Stimulated activated naive B cell treated with anti-CD40 and anti-IgM and Interleukin-4, amounts not matched to agents 10 μg/mL and 1 μg/mL and 100 μg/mL, for 72 hours (primary cell): Measurements from ENCODE around the gene PPL.

ENCODE experiments used
- ATAC-seq, 2 donors: fragments of 150-1000 bp; cut with Tn5 transposase; replicated peaks; 2 replicates each; pipeline ENCODE4 v1.10.0; 2021; ENCODE audit warnings: moderate library complexity in 1 of 2
- DNase-seq: peaks from one replicate; pipeline ENCODE4 v3.0.0; 2021
- H3K27ac Mint-ChIP-seq: one replicate; pipeline ENCODE4 v1.8.0; 2022; ENCODE audit warnings: mild to moderate bottlenecking, mixed read lengths
- H3K27me3 Mint-ChIP-seq, 2 donors: one replicate each; pipeline ENCODE4 v1.8.0; 2022; ENCODE audit warnings: mixed read lengths in 2 of 2
- H3K36me3 Mint-ChIP-seq, 2 donors: one replicate each; pipeline ENCODE4 v1.8.0; 2022; ENCODE audit warnings: mixed read lengths in 2 of 2, mild to moderate bottlenecking in 1 of 2
- H3K4me1 Mint-ChIP-seq, 2 donors: one replicate each; pipeline ENCODE4 v1.8.0; 2022; ENCODE audit warnings: mixed read lengths in 2 of 2, mild to moderate bottlenecking in 1 of 2
- H3K4me3 Mint-ChIP-seq, 2 donors: one replicate each; pipeline ENCODE4 v1.8.0; 2022; ENCODE audit warnings: mild to moderate bottlenecking in 2 of 2, mixed read lengths in 2 of 2, moderate library complexity in 1 of 2
- H3K9me3 Mint-ChIP-seq, 2 donors: one replicate each; pipeline ENCODE4 v1.8.0; 2022; ENCODE audit warnings: mixed read lengths in 2 of 2, mild to moderate bottlenecking in 1 of 2

Gene PPL

DNA sequence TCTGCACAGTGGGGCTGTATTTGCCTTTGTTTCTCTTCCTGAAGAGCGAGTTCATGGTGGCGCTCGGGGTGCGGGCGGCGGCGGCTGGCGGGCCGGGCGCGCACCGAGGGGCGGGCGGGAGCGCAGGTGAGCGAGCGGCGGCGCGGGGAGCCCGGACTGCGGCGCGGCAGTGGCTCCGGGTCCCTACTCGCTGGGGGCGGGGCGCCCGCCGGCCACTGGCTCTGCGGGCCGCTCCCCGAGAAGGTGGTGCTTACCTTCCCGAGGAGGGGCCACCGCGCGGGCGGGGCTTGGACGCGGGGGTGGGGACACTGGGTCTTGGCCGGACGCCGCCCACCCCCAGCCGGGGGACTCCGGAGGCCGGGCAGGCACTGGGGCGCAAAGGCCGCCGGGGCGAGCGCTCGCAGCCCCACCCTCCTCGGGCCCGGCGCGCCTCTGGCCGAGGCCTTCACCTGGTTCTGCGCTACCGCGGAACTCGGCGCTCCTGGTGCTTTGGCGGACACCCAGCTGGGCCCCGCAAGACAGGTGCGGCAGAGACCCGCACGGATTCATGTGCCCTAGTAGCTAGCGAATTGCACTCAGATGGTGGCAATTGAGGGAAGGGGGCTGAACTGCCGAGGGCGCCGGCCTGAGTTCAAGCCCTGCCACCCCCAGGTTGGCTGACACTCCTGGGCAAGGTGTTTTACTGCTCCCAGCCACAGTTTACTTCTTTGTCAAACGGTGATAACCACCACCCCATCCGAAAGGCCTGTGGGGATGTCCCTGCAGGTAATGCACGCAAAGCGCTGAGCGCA is at the start of gene PPL:
PPL (minus strand) TSS at position 158 of the 791 bp plus-strand sequence; CDS start at position 55, 103 bp downstream.
- Mint-ChIP-seq H3K4me1 (peaks cover 6 to 13% of the 10 kb centered on the region in 2 donors), H3K36me3 (no peaks in the 10 kb centered on the region), H3K27me3 (peaks cover 53 to 57% of the 10 kb centered on the region in 2 donors), H3K9me3 (no peaks in the 10 kb centered on the region), H3K4me3 (peak within 1 kb of the TSS; percentile 81 to 85), H3K27ac (no peak within 1 kb of the TSS)
- peak; percentile 14 for DNase-seq
- peak; percentile 55 to 58 for ATAC-seq

DNA sequence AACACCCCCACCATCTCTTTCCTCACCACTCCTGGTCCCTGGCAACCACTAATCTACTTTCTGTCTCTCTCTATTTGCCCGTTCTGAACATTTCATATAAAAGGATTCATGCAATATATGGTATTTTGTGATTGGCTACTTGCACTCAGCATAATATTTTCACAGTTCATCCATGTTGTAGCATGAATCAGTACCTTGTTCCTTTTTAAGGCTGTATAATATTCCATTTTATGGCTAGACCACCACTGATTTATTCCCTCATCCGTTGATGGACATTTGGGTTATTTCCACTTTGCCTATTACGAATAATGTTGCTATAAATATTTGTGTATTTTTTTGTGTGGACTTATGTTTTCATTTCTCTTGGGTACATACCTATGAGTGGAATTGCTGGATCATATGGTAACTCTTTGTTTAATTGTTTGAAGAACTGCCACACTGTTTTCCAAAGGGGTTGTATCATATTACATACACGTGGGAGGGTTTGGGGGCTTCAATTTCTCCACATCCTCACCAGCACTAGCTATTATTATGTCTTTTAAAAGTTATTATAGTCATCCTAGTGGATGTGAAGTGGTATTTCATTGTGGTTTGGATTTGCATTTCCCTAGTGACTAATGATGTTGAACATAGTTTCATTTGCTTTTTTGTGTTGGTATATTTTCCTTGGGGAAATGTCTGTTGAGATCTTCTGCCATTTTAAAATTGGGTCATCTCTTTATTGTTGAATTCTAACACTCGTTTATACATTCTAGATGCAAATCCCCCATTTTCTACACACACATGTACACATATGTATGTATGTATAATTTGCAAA is 47.4 kb upstream of the PPL start:
- Mint-ChIP-seq H3K9me3 (peaks cover 5 to 9% of the 10 kb centered on the region in 2 donors), H3K4me1 (peaks cover 0 to 2% of the 10 kb centered on the region in 2 donors), H3K4me3 (no peak overlapping the region), H3K27ac (no peak overlapping the region), H3K36me3 (peaks cover 2 to 3% of the 10 kb centered on the region in 2 donors), H3K27me3 (peaks cover 55 to 66% of the 10 kb centered on the region in 2 donors)
- DNase-seq (no peak), ATAC-seq (no peak)

GRCh38 chr16:4982056-4982867 is 45.3 kb upstream of the PPL start:
- Mint-ChIP-seq H3K27ac (no peak overlapping the region), H3K36me3 (no peaks in the 10 kb centered on the region), H3K9me3 (peaks cover 5 to 6% of the 10 kb centered on the region in 2 donors), H3K4me3 (no peak overlapping the region), H3K27me3 (peaks cover 36 to 44% of the 10 kb centered on the region in 2 donors), H3K4me1 (no peaks in the 10 kb centered on the region)
- ATAC-seq (no peak), DNase-seq (no peak)

GRCh38 chr16:4981473-4981872 is 44.5 kb upstream of the PPL start:
- H3K27ac Mint-ChIP-seq = no peak overlapping the region

GRCh38 chr16:4980691-4981090 is 43.7 kb upstream of the PPL start:
- ATAC-seq (no peak), DNase-seq (no peak)
- H3K4me1 Mint-ChIP-seq = peaks cover 1 to 3% of the 10 kb centered on the region in 2 donors
- no peaks in the 10 kb centered on the region for H3K36me3 Mint-ChIP-seq
- H3K27ac Mint-ChIP-seq = no peak overlapping the region
- H3K9me3 Mint-ChIP-seq = peaks cover 5% of the 10 kb centered on the region in 2 donors
- H3K4me3 Mint-ChIP-seq = no peak overlapping the region
- peaks cover 23 to 31% of the 10 kb centered on the region in 2 donors for H3K27me3 Mint-ChIP-seq

More at GRCh38 chr16:4981473-4981872, 44.5 kb upstream of the PPL start:
- Mint-ChIP-seq H3K27me3 (peaks cover 29 to 36% of the 10 kb centered on the region in 2 donors), H3K4me1 (no peaks in the 10 kb centered on the region), H3K36me3 (no peaks in the 10 kb centered on the region), H3K4me3 (no peak overlapping the region), H3K9me3 (peaks cover 5 to 6% of the 10 kb centered on the region in 2 donors)
- no peak for ATAC-seq
- no peak for DNase-seq

GRCh38 chr16:4979736-4980660 is 43.0 kb upstream of the PPL start:
- no peak for DNase-seq
- no peak for ATAC-seq
- Mint-ChIP-seq H3K4me3 (no peak overlapping the region), H3K27ac (no peak overlapping the region), H3K9me3 (peaks cover 5% of the 10 kb centered on the region in 2 donors), H3K36me3 (no peaks in the 10 kb centered on the region), H3K4me1 (peaks cover 4 to 7% of the 10 kb centered on the region in 2 donors), H3K27me3 (peaks cover 23 to 31% of the 10 kb centered on the region in 2 donors)

- Mint-ChIP-seq H3K36me3 (no peaks in the 10 kb centered on the region), H3K27me3 (peaks cover 23 to 29% of the 10 kb centered on the region in 2 donors), H3K4me1 (peaks cover 4 to 7% of the 10 kb centered on the region in 2 donors), H3K9me3 (peaks cover 3% of the 10 kb centered on the region in 2 donors), H3K27ac (no peak overlapping the region), H3K4me3 (no peak overlapping the region)
- DNase-seq (no peak), ATAC-seq (no peak)
These were observed 42.2 kb upstream of the PPL start for GRCh38 chr16:4979164-4979563.

DNA sequence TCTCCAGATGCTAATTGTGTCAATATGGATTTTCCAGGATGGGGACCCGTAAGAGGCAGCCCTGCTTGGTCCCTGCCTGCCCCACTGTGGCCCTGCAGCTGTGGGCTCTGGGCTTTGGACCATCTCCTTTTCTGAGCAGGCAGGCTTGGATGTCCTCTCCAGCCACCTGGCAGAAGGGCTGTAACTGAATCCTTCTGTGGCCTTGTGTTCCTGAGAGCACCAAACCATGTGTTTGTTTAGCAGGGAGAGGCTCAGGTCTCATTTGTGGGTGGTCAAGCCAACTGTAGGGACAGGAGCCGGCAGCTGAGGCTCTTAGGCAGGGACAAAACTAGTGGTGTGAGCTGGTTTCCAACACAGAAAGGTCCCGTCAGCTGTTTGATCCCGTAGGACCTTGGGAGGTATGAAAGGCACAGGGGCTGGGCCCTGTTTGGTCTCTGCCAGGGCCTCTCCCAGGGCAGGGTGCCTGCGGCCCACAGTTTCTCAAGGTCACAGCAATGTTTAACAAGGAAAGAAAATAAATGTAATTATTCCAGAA is 39.7 kb upstream of the PPL start:
- ATAC-seq (no peak), DNase-seq (no peak)
- no peak overlapping the region for H3K27ac Mint-ChIP-seq
- H3K36me3 Mint-ChIP-seq = peaks cover 0 to 2% of the 10 kb centered on the region in 2 donors
- no peak overlapping the region for H3K4me3 Mint-ChIP-seq
- peaks cover 4 to 7% of the 10 kb centered on the region in 2 donors for H3K4me1 Mint-ChIP-seq
- peaks cover 21 to 23% of the 10 kb centered on the region in 2 donors for H3K27me3 Mint-ChIP-seq
- peaks cover 0 to 2% of the 10 kb centered on the region in 2 donors for H3K9me3 Mint-ChIP-seq

DNA sequence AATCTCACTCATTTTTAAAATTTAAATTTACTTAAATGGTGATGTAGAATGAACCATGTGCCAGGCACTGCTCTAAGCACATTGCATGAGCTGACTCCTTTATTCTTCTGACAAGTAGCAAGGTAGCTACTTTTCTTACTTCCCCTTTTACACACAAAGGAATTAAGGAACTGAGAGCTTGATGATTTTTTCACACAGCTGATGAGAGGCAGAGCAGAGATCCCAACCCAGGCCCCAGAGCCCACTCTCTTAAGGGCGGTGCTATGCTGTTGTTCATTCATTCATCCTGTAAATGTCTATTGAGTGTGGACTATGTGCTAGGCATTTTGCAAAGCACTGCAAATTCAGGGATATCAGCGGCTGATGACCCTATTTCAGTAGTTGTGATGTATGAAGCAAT is 39.1 kb upstream of the PPL start:
- peaks cover 21 to 23% of the 10 kb centered on the region in 2 donors for H3K27me3 Mint-ChIP-seq
- DNase-seq (peak; percentile 44), ATAC-seq (peak; percentile 99 to 100)
- no peak overlapping the region for H3K4me3 Mint-ChIP-seq
- H3K4me1 Mint-ChIP-seq = peaks cover 4 to 7% of the 10 kb centered on the region in 2 donors
- peaks cover 0 to 2% of the 10 kb centered on the region in 2 donors for H3K36me3 Mint-ChIP-seq
- H3K27ac Mint-ChIP-seq = no peak overlapping the region
- peaks cover 0 to 2% of the 10 kb centered on the region in 2 donors for H3K9me3 Mint-ChIP-seq

GRCh38 chr16:4972938-4973587 is 36.1 kb upstream of the PPL start:
- Mint-ChIP-seq H3K4me3 (no peak overlapping the region), H3K4me1 (peaks cover 4 to 7% of the 10 kb centered on the region in 2 donors), H3K27me3 (peaks cover 15 to 34% of the 10 kb centered on the region in 2 donors), H3K36me3 (peaks cover 0 to 2% of the 10 kb centered on the region in 2 donors), H3K9me3 (peaks cover 0 to 2% of the 10 kb centered on the region in 2 donors), H3K27ac (no peak overlapping the region)
- no peak for ATAC-seq
- DNase-seq = no peak

GRCh38 chr16:4970010-4970409 is 33.1 kb upstream of the PPL start:
- Mint-ChIP-seq H3K4me1 (no peaks in the 10 kb centered on the region), H3K36me3 (peaks cover 0 to 2% of the 10 kb centered on the region in 2 donors), H3K27me3 (peaks cover 15 to 34% of the 10 kb centered on the region in 2 donors), H3K4me3 (no peak overlapping the region), H3K9me3 (peaks cover 0 to 2% of the 10 kb centered on the region in 2 donors), H3K27ac (no peak overlapping the region)
- DNase-seq = no peak
- no peak for ATAC-seq

DNA sequence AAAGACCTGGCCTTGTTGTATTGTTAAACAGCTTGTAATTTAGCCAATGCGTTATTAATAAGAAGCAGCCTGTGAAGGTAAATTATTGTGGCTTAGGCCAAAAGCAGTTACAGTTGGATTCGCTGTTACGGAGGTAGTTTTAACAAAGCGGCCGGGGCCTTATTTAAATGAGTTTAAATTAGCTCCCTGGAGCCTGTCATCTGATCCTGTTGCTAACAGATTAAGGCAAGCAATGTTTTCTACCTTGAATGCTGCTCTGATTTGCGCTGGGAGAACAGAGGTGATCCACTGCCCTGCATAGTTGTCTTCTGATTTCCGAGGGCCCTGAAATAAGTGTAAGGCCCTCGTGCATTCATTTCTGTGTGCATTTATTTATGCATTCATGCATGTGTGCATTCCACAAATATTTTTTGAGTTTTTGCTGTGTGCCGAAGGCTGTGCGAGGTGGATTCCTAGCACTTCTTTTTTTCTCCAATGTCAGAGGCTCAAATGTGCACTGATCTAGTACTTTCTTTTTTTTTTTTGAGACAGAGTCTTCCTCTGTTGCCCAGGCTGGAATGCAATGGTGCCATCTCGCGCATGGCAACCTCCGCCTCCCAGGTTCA is 32.0 kb upstream of the PPL start:
- H3K9me3 Mint-ChIP-seq = peaks cover 0 to 2% of the 10 kb centered on the region in 2 donors
- no peaks in the 10 kb centered on the region for H3K4me1 Mint-ChIP-seq
- no peak overlapping the region for H3K4me3 Mint-ChIP-seq
- H3K27me3 Mint-ChIP-seq = peaks cover 15 to 39% of the 10 kb centered on the region in 2 donors
- H3K27ac Mint-ChIP-seq = no peak overlapping the region
- ATAC-seq (no peak), DNase-seq (no peak)
- peaks cover 0 to 2% of the 10 kb centered on the region in 2 donors for H3K36me3 Mint-ChIP-seq
